Ectodermal cell (in vitro differentiated cells): ENCODE results near the gene PFKL.

Experiments used
- H3K27ac ChIP-seq: 2 replicates; pipeline ENCODE4 v1.7.0; 2013; ENCODE audit warnings: mild to moderate bottlenecking, low read depth, low read length; ENCODE audit not compliant: insufficient read depth, poor library complexity, severe bottlenecking
- H3K27me3 ChIP-seq: 2 replicates; pipeline ENCODE4 v1.7.0; 2013; ENCODE audit warnings: mild to moderate bottlenecking, low read length; ENCODE audit not compliant: insufficient read depth, control insufficient read depth, poor library complexity, severe bottlenecking
- H3K36me3 ChIP-seq: one replicate; pipeline ENCODE4 v1.7.0; 2013; ENCODE audit warnings: low read length; ENCODE audit not compliant: control insufficient read depth, insufficient read depth
- H3K4me1 ChIP-seq: one replicate; pipeline ENCODE4 v1.7.0; 2013; ENCODE audit warnings: low read length; ENCODE audit not compliant: control insufficient read depth, insufficient read depth
- H3K4me3 ChIP-seq: 2 replicates; pipeline ENCODE4 v1.7.0; 2013; ENCODE audit warnings: low read depth, low read length, control low read depth; ENCODE audit not compliant: insufficient read depth
- H3K9me3 ChIP-seq: 2 replicates; pipeline ENCODE4 v1.7.0; 2013; ENCODE audit warnings: mild to moderate bottlenecking, low read length, moderate library complexity; ENCODE audit not compliant: control insufficient read depth
- whole genome bisulfite sequencing, 2 experiments: methylation state at CpG; one replicate each; pipeline ENCODE4 v1.1.7; 2013; ENCODE audit warnings: missing lambda C conversion rate in 2 of 2; 5-methylcytosine and 5-hydroxymethylcytosine counted together

The PFKL gene

GRCh38 chr21:44313451-44313850 lies 13.6 kb downstream of the PFKL start:
- H3K27ac ChIP-seq: no peak overlapping the region
- peaks cover 23% of the 10 kb centered on the region for H3K36me3 ChIP-seq
- 95% methylated on average over 13 of the region's 13 CpGs for WGBS, 2 experiments
- H3K4me1 ChIP-seq: no peaks in the 10 kb centered on the region
- H3K27me3 ChIP-seq: no peaks in the 10 kb centered on the region
- no peaks in the 10 kb centered on the region for H3K9me3 ChIP-seq
- no peak overlapping the region for H3K4me3 ChIP-seq

- H3K9me3 ChIP-seq: no peaks in the 10 kb centered on the region
- peaks cover 23% of the 10 kb centered on the region for H3K36me3 ChIP-seq
- H3K4me1 ChIP-seq: no peaks in the 10 kb centered on the region
- no peaks in the 10 kb centered on the region for H3K27me3 ChIP-seq
- no peak overlapping the region for H3K4me3 ChIP-seq
- WGBS, 2 experiments: 93% methylated on average over 15 of the region's 15 CpGs
- H3K27ac ChIP-seq: no peak overlapping the region
Observed at GRCh38 chr21:44314128-44314527, 14.3 kb downstream of the PFKL start.

- Histone ChIP-seq H3K27ac (no peak overlapping the region), H3K4me3 (no peak overlapping the region), H3K9me3 (no peaks in the 10 kb centered on the region), H3K27me3 (no peaks in the 10 kb centered on the region), H3K36me3 (peaks cover 23% of the 10 kb centered on the region), H3K4me1 (no peaks in the 10 kb centered on the region)
- WGBS, 2 experiments: 90% methylated on average over 11 of the region's 11 CpGs
Observed at GRCh38 chr21:44314561-44314960, 14.7 kb downstream of the PFKL start.

- no peaks in the 10 kb centered on the region for H3K9me3 ChIP-seq
- WGBS, 2 experiments: 89 to 93% methylated on average over 16 of the region's 16 CpGs
- no peak overlapping the region for H3K27ac ChIP-seq
- peaks cover 23% of the 10 kb centered on the region for H3K36me3 ChIP-seq
- H3K4me3 ChIP-seq: no peak overlapping the region
- no peaks in the 10 kb centered on the region for H3K4me1 ChIP-seq
- no peaks in the 10 kb centered on the region for H3K27me3 ChIP-seq
Observed at GRCh38 chr21:44315691-44316203, 15.9 kb downstream of the PFKL start.

- Histone ChIP-seq H3K36me3 (peaks cover 18% of the 10 kb centered on the region), H3K4me1 (no peaks in the 10 kb centered on the region), H3K27me3 (no peaks in the 10 kb centered on the region), H3K27ac (no peak overlapping the region), H3K4me3 (no peak overlapping the region), H3K9me3 (no peaks in the 10 kb centered on the region)
- 96% methylated on average over 27 of the region's 27 CpGs for WGBS, 2 experiments
Observed at GRCh38 chr21:44316277-44316900, 16.5 kb downstream of the PFKL start.

GRCh38 chr21:44317241-44317782 lies 17.5 kb downstream of the PFKL start:
- no peaks in the 10 kb centered on the region for H3K4me1 ChIP-seq
- H3K36me3 ChIP-seq: peaks cover 11% of the 10 kb centered on the region
- WGBS, 2 experiments: 94 to 95% methylated on average over 19 of the region's 19 CpGs
- no peak overlapping the region for H3K27ac ChIP-seq
- no peaks in the 10 kb centered on the region for H3K27me3 ChIP-seq
- H3K9me3 ChIP-seq: no peaks in the 10 kb centered on the region
- no peak overlapping the region for H3K4me3 ChIP-seq

- Histone ChIP-seq H3K4me3 (no peak overlapping the region), H3K4me1 (no peaks in the 10 kb centered on the region), H3K27ac (no peak overlapping the region), H3K27me3 (no peaks in the 10 kb centered on the region), H3K36me3 (peaks cover 11% of the 10 kb centered on the region), H3K9me3 (no peaks in the 10 kb centered on the region)
- 97% methylated on average over 22 of the region's 22 CpGs for WGBS, 2 experiments
Observed at GRCh38 chr21:44317871-44318270, 18.0 kb downstream of the PFKL start.

GRCh38 chr21:44318489-44319285 lies 18.8 kb downstream of the PFKL start:
- no peaks in the 10 kb centered on the region for H3K27me3 ChIP-seq
- no peak overlapping the region for H3K27ac ChIP-seq
- H3K4me3 ChIP-seq: no peak overlapping the region
- H3K36me3 ChIP-seq: peaks cover 3% of the 10 kb centered on the region
- no peaks in the 10 kb centered on the region for H3K9me3 ChIP-seq
- no peaks in the 10 kb centered on the region for H3K4me1 ChIP-seq
- 95 to 96% methylated on average over 25 of the region's 25 CpGs for WGBS, 2 experiments

GRCh38 chr21:44319407-44320065 lies 19.7 kb downstream of the PFKL start:
- 96 to 97% methylated on average over 35 of the region's 35 CpGs for WGBS, 2 experiments
- Histone ChIP-seq H3K9me3 (no peaks in the 10 kb centered on the region), H3K36me3 (no peaks in the 10 kb centered on the region)

GRCh38 chr21:44320847-44321246 lies 21.0 kb downstream of the PFKL start:
- Histone ChIP-seq H3K4me1 (no peaks in the 10 kb centered on the region), H3K36me3 (peaks cover 2% of the 10 kb centered on the region), H3K9me3 (no peaks in the 10 kb centered on the region), H3K27me3 (no peaks in the 10 kb centered on the region), H3K4me3 (no peak overlapping the region), H3K27ac (no peak overlapping the region)
- WGBS, 2 experiments: 95 to 96% methylated on average over 13 of the region's 13 CpGs

More at GRCh38 chr21:44319407-44320065, 19.7 kb downstream of the PFKL start:
- Histone ChIP-seq H3K4me3 (no peak overlapping the region), H3K27me3 (no peaks in the 10 kb centered on the region), H3K27ac (no peak overlapping the region), H3K4me1 (no peaks in the 10 kb centered on the region)
